NCI-H2227 (cell line): Measurements from ENCODE around the gene RPS6KA5.

Experiments
- DNase-seq: peaks from one replicate; lab custom pipeline; 2025; ENCODE audit not compliant: unreplicated experiment; lab: John Stamatoyannopoulos, UW

Gene RPS6KA5

GRCh38 chr14:90810806-90811205 lies 249.6 kb downstream of the RPS6KA5 start:
- DNase-seq = no peak

DNA sequence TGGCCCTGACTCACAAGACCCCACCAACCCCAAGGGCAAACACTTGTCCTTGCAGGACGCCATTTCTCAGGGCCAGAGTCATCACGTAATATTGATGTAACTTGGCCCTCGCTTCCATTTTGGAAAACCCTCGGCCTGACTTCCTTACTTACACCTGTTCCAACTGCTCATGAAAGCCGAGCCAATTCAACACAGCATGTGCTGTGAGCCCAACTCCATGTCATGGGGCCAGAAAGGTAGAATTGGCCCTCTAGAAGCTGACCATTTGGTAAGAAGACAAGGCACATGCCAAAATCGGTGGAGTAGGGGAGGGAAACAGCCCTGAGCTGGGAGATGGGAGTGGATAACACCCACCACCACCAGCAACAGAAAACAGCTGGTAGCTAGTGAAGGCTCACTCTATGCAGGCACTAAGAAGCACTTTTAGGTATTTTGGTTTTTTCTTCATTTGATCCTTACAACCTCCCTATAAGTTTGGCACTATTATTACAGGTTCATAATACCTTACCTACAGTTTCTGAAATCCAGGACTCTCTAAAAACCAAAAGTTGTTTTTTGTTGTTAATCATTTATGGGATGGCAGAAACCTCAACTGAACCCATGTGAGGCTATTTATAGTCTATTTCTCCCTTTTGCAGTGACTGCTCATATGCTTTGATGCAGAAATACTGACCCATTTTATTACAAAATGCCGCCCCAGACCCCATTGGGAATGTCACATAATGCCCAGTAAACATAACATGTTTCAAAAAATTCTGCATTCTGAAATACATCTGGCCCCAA lies 250.7 kb downstream of the RPS6KA5 start:
- DNase-seq = no peak

- DNase-seq = no peak
Observed at GRCh38 chr14:90808759-90809529, 251.5 kb downstream of the RPS6KA5 start.

GRCh38 chr14:90807060-90807459 lies 253.4 kb downstream of the RPS6KA5 start:
- DNase-seq = no peak

GRCh38 chr14:90805662-90806540 lies 254.5 kb downstream of the RPS6KA5 start:
- no peak for DNase-seq

DNA sequence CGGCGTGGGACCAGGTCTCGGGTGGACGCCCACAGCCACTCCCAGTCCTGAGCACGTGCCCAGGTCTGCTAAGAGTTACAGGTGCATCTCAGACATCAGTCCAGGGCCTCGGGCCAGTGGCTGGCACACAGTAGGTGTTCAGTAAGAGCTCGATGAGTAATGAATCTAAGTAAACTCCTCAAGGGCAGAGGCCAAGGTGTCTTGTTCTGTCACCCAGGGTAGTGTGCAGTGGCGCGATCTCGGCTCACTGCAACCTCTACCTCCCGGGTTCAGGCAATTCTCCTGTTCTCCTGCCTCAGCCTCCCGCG lies 255.4 kb downstream of the RPS6KA5 start:
- DNase-seq = no peak

DNA sequence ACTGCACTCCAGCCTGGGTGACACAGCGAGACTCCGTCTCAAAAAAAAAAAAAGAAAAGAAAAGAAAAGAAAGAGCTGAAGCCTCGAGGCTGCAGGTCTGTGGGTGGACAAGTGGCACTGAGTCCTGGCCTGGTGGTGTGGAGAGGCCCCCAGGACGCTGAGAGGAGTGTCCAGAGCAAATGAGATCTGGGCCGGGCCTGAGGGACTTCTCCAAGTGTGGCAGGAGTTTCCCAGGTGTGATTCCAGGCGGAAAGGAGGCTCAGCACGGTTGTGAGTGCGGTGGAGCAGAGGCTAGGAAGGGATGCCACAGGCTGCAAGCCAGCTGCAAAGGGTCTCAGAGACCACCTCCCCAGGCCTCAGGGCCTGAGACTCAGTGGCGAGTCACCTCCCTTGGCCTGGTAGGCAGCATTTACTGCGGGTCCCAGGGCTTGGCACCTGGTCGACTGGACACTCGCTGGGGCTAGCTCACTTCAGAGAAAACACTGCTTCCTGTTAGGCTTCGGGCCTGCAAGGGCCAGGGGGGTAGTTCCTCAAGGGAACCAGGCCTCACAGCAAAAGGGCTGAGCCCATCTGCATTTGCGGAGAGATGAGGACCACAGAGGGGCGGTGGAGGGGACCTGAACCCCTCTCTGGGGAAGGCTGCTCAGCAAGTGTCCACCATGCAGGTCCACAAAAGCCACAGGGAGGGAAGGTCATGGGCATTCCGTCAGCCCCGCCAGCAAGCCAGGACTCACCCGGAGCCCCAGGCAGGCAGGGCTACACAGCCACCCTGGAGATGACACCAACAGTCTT lies 256.0 kb downstream of the RPS6KA5 start:
- DNase-seq = no peak

- DNase-seq = no peak
Observed at GRCh38 chr14:90803249-90803648, 257.2 kb downstream of the RPS6KA5 start.

DNA sequence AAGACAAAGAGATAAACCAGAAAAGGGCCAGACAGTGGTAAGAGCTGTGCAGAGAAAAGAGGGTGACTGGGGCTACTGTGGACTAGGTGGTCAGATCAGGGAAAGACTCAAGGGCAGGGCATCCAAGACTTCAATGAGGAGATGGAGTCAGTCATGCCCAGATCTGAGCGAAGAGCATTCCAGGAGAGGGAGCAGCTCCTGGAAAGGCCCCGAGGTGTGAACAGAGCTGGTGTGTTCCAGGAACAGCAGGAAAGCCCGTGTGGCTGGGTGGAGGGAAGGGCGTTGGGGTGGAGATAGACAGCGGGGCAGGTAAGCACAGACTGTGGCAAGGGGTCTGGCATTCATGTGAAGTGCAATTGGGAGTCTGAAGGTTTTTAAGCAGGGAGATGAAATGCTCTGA lies 261.0 kb downstream of the RPS6KA5 start:
- no peak for DNase-seq

GRCh38 chr14:90797919-90798318 lies 262.5 kb downstream of the RPS6KA5 start:
- DNase-seq = no peak
